GM18498 (cell line): ENCODE results near the gene KIAA0825.

Experiments
- ATAC-seq: cut with Tn5 transposase; IDR thresholded peaks from one replicate; pipeline ENCODE4 v1.9.1; 2021; ENCODE audit warnings: mild to moderate bottlenecking, moderate library complexity; ENCODE audit not compliant: unreplicated experiment

The KIAA0825 gene

GRCh38 chr5:94260096-94260495, 358.3 kb downstream of the KIAA0825 start:
- ATAC-seq: no peak

GRCh38 chr5:94254214-94254613, 364.2 kb downstream of the KIAA0825 start:
- ATAC-seq: no peak

- ATAC-seq: no peak
These were observed 367.4 kb downstream of the KIAA0825 start for GRCh38 chr5:94250985-94251384.

GRCh38 chr5:94249430-94249829, 369.0 kb downstream of the KIAA0825 start:
- no peak for ATAC-seq

- no peak for ATAC-seq
These were observed 370.1 kb downstream of the KIAA0825 start for GRCh38 chr5:94248175-94248875.

- ATAC-seq: no peak
These were observed 372.8 kb downstream of the KIAA0825 start for GRCh38 chr5:94245608-94246007.

- no peak for ATAC-seq
These were observed 373.5 kb downstream of the KIAA0825 start for GRCh38 chr5:94244921-94245320.

GRCh38 chr5:94243612-94244011, 374.8 kb downstream of the KIAA0825 start:
- no peak for ATAC-seq

- no peak for ATAC-seq
These were observed 377.3 kb downstream of the KIAA0825 start for GRCh38 chr5:94240993-94241651.

- no peak for ATAC-seq
These were observed 377.8 kb downstream of the KIAA0825 start for GRCh38 chr5:94240596-94240992.

GRCh38 chr5:94240134-94240533, 378.3 kb downstream of the KIAA0825 start:
- ATAC-seq: no peak

- no peak for ATAC-seq
These were observed 379.1 kb downstream of the KIAA0825 start for GRCh38 chr5:94239266-94239665.

GRCh38 chr5:94234987-94235386, 383.4 kb downstream of the KIAA0825 start:
- ATAC-seq: no peak

GRCh38 chr5:94228791-94229190, 389.6 kb downstream of the KIAA0825 start:
- ATAC-seq: no peak

- ATAC-seq: no peak
These were observed 395.2 kb downstream of the KIAA0825 start for GRCh38 chr5:94223235-94223634.

- ATAC-seq: no peak
These were observed 400.0 kb downstream of the KIAA0825 start for GRCh38 chr5:94218374-94218773.

- no peak for ATAC-seq
These were observed 400.7 kb downstream of the KIAA0825 start for GRCh38 chr5:94217745-94218144.

- ATAC-seq: no peak
These were observed 401.2 kb downstream of the KIAA0825 start for GRCh38 chr5:94217216-94217615.

- ATAC-seq: no peak
These were observed 405.9 kb downstream of the KIAA0825 start for GRCh38 chr5:94212476-94212875.

- ATAC-seq: no peak
These were observed 408.5 kb downstream of the KIAA0825 start for GRCh38 chr5:94209774-94210355.

- no peak for ATAC-seq
These were observed 409.1 kb downstream of the KIAA0825 start for GRCh38 chr5:94209272-94209671.

GRCh38 chr5:94199566-94199965, 418.8 kb downstream of the KIAA0825 start:
- no peak for ATAC-seq
